GM23338 (cell line): ENCODE measurements around the gene C16orf95. TPM values are rescaled to one million over a fixed set of nuclear protein-coding genes. Genes with fewer than 3 reads are reported as not detected.

Source experiments
- ATAC-seq: fragments of 200-7000 bp; cut with Tn5 transposase; 3 replicates; pipeline ENCODE4 v1.9.1; 2020
- DNase-seq: peaks from one replicate; pipeline ENCODE4 v3.0.0-alpha.2; 2015; ENCODE audit warnings: low spot score
- H2AFZ ChIP-seq: fragments of 200-600 bp; sonication (generic); 2 replicates; pipeline ENCODE4 v1.8.0; 2016; ENCODE audit warnings: antibody characterized with exemption, mild to moderate bottlenecking, moderate library complexity
- H3F3A ChIP-seq: fragments of 200-600 bp; sonication (generic); replicated peaks from 2 replicates; pipeline ENCODE4 v1.8.0; 2017; ENCODE audit warnings: antibody characterized with exemption, mixed run types, low read depth
- H3K27ac ChIP-seq: fragments of 200-600 bp; sonication (generic); 2 replicates; pipeline ENCODE4 v1.6.1; 2016; ENCODE audit warnings: low read depth
- H3K27me3 ChIP-seq: fragments of 200-600 bp; sonication (generic); 2 replicates; pipeline ENCODE4 v1.8.0; 2016; ENCODE audit warnings: mild to moderate bottlenecking, mixed run types, moderate library complexity; ENCODE audit not compliant: insufficient read depth
- H3K36me3 ChIP-seq: fragments of 200-600 bp; sonication (generic); 2 replicates; pipeline ENCODE4 v1.8.0; 2016; ENCODE audit warnings: mild to moderate bottlenecking; ENCODE audit not compliant: insufficient read depth
- H3K4me1 ChIP-seq: fragments of 200-600 bp; sonication (generic); 2 replicates; pipeline ENCODE4 v1.8.0; 2016; ENCODE audit warnings: mild to moderate bottlenecking, moderate library complexity; ENCODE audit not compliant: insufficient read depth
- H3K4me2 ChIP-seq: fragments of 200-600 bp; sonication (generic); 2 replicates; pipeline ENCODE4 v1.7.1; 2017; ENCODE audit warnings: mixed run types
- H3K4me3 ChIP-seq: fragments of 200-600 bp; sonication (generic); 2 replicates; pipeline ENCODE4 v1.6.1; 2016; ENCODE audit warnings: mixed run types
- H3K79me2 ChIP-seq: fragments of 200-600 bp; sonication (generic); replicated peaks from 2 replicates; pipeline ENCODE4 v1.8.0; 2017; ENCODE audit warnings: mild to moderate bottlenecking; ENCODE audit not compliant: insufficient read depth
- H3K9me2 ChIP-seq: fragments of 200-600 bp; sonication (generic); 2 replicates; pipeline ENCODE4 v1.8.0; 2017; ENCODE audit not compliant: insufficient read depth
- H4K20me1 ChIP-seq: fragments of 200-600 bp; sonication (generic); replicated peaks from 2 replicates; pipeline ENCODE4 v1.8.0; 2017; ENCODE audit warnings: mild to moderate bottlenecking; ENCODE audit not compliant: insufficient read depth
- H3K27ac Mint-ChIP-seq: 2 replicates; pipeline ENCODE4 v1.8.0; 2020; ENCODE audit warnings: inconsistent platforms, mild to moderate bottlenecking, moderate library complexity, mixed read lengths
- H3K27me3 Mint-ChIP-seq: 3 replicates; pipeline ENCODE4 v1.8.0; 2022; ENCODE audit warnings: low read depth, mild to moderate bottlenecking, moderate library complexity, mixed read lengths, inconsistent platforms; ENCODE audit not compliant: insufficient read depth, poor library complexity
- H3K36me3 Mint-ChIP-seq: 3 replicates; pipeline ENCODE4 v1.8.0; 2021; ENCODE audit warnings: low read depth, mild to moderate bottlenecking, inconsistent platforms, moderate library complexity, mixed read lengths
- H3K4me1 Mint-ChIP-seq: 3 replicates; pipeline ENCODE4 v1.8.0; 2020; ENCODE audit warnings: mild to moderate bottlenecking, inconsistent platforms, mixed read lengths
- H3K4me3 Mint-ChIP-seq: 3 replicates; pipeline ENCODE4 v1.8.0; 2021; ENCODE audit warnings: moderate library complexity, mild to moderate bottlenecking, inconsistent platforms, mixed read lengths
- H3K9me3 Mint-ChIP-seq: 3 replicates; pipeline ENCODE4 v1.8.0; 2020; ENCODE audit warnings: moderate library complexity, mild to moderate bottlenecking, inconsistent platforms, mixed read lengths
- ZNF462 ChIP-seq: fragments of 250-450 bp; sonication (Bioruptor Pico); IDR thresholded peaks from 2 replicates; pipeline ENCODE4 v1.5.0; 2020; ENCODE audit warnings: mild to moderate bottlenecking, moderate library complexity
- polyA plus RNA-seq: library from polyadenylated mRNA; unstranded; fragments of >200 nt; fragmentation: Nextera tagmentation; extraction: Ambion mirVana; gene quantifications from 2 replicates; pipeline ENCODE4 v1.2.1, GENCODE V29; 2016
- total RNA-seq: library from RNA; depleted of rRNA; stranded (reverse); fragments of >200 nt; shearing (Covaris generic); gene quantifications from 2 replicates; pipeline ENCODE4 v1.2.3, GENCODE V29; 2014
- TF ChIP-seq, protein P1 (sequence below), 2 experiments: fragments of 200-600 bp in 1 of 2; sonication (generic) in 1 of 2; conservative IDR thresholded peaks; 2 replicates each; pipeline versions ENCODE4 v1.5.1 to v1.6.1; 2016 to 2017; ENCODE audit warnings: antibody characterized with exemption in 2 of 2, low read depth in 2 of 2, mild to moderate bottlenecking in 2 of 2, moderate library complexity in 1 of 2

C16orf95 gene
- total and polyA plus RNA-seq, 2 experiments from 2014 or later: 1.2 to 3.9 TPM

GRCh38 chr16:87347932-87348615 is 30.9 kb upstream of the C16orf95 start:
- Mint-ChIP-seq H3K36me3 (peaks cover 8% of the 10 kb centered on the region), H3K4me3 (no peak overlapping the region), H3K27ac (no peak overlapping the region), H3K9me3 (no peaks in the 10 kb centered on the region; the same call in 2 of the 3 replicates), H3K4me1 (peaks cover 15% of the 10 kb centered on the region), H3K27me3 (peaks cover 14% of the 10 kb centered on the region)
- H3K4me1 ChIP-seq: no peaks in the 10 kb centered on the region
- H3K36me3 ChIP-seq: no peaks in the 10 kb centered on the region; the same call in 1 of the 2 replicates
- peak; percentile 34 for DNase-seq
- H3K9me2 ChIP-seq: no peaks in the 10 kb centered on the region
- H3K27ac ChIP-seq: no peak overlapping the region
- no peak for TF ChIP-seq ZNF462 (CRISPR knock-in tag)
- TF ChIP-seq, protein P1, sequence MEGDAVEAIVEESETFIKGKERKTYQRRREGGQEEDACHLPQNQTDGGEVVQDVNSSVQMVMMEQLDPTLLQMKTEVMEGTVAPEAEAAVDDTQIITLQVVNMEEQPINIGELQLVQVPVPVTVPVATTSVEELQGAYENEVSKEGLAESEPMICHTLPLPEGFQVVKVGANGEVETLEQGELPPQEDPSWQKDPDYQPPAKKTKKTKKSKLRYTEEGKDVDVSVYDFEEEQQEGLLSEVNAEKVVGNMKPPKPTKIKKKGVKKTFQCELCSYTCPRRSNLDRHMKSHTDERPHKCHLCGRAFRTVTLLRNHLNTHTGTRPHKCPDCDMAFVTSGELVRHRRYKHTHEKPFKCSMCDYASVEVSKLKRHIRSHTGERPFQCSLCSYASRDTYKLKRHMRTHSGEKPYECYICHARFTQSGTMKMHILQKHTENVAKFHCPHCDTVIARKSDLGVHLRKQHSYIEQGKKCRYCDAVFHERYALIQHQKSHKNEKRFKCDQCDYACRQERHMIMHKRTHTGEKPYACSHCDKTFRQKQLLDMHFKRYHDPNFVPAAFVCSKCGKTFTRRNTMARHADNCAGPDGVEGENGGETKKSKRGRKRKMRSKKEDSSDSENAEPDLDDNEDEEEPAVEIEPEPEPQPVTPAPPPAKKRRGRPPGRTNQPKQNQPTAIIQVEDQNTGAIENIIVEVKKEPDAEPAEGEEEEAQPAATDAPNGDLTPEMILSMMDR (conservative IDR thresholded peaks at IDR 0.05; ENCODE audit: low read depth in 2 of 2): peak; percentile 32 to 40; a peak in 3 of 4 replicates
- H3K27me3 ChIP-seq: no peaks in the 10 kb centered on the region
- peaks cover 12% of the 10 kb centered on the region; the same call in 1 of the 2 replicates for H3K79me2 ChIP-seq
- peak; percentile 45 for ATAC-seq
- H3F3A ChIP-seq: no peaks in the 10 kb centered on the region
- H2AFZ ChIP-seq: no peak overlapping the region
- H3K4me3 ChIP-seq: no peak overlapping the region
- H3K4me2 ChIP-seq: no peak overlapping the region
- peaks cover 11% of the 10 kb centered on the region; the same call in 1 of the 2 replicates for H4K20me1 ChIP-seq
